Measurements from ENCODE around the gene DNAJC15.

The DNAJC15 gene

DNA sequence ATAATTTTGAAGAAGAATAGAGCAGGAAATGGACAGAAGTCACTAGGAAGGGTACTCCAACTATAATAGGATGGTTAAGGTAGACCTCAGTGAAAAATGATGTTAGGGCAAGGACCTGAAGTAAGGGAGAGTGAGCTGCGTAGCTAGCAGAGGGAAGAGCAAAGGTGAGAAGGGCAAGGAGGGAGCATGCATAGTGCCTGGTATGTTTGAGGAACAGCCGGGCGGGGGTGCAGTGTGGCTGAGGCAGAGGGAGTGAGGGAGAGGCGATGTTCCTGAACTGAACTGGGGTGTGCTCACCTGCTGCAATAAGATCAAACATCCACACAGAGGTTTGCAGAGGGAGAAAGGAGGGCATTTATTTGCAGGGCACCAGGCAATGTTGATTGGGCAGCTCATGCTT lies 110.4 kb downstream of the DNAJC15 start:
- no peaks in the 10 kb centered on the region for H3K36me3 ChIP-seq
- H3K4me1 ChIP-seq = peaks cover 22% of the 10 kb centered on the region

DNA sequence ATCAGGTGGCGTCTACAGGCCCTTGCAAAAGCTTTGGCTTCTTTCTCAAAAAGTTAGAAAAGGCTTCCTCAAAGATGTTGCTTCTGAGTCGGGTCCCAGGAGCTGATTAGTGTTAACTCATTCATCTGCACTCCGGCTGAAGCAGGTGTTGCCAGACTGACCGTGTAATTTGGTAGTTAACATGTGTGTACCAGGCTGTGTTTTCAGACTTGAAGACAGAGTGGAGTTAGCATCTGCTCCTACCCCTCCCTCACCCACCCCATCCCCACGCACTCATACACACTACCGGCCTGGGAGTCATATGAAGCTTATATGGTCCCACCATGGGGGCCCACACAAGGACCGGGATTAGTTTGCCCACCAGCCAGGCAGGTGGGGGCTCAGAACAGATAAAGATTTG lies 111.5 kb downstream of the DNAJC15 start:
- no peaks in the 10 kb centered on the region for H3K36me3 ChIP-seq
- no peak for TF ChIP-seq CTCF (IDR thresholded peaks at IDR 0.05; ENCODE audit: low read depth, low read length)
- H3K4me3 ChIP-seq (ENCODE audit: low read depth, low read length) = no peak overlapping the region
- no peak for DNase-seq
- no peaks in the 10 kb centered on the region for H3K27me3 ChIP-seq
- no peaks in the 10 kb centered on the region; the same call in 1 of the 2 replicates for H3K9me3 ChIP-seq
- peaks cover 21% of the 10 kb centered on the region for H3K4me1 ChIP-seq

More for the DNA sequence above, 110.4 kb downstream of the DNAJC15 start:
- no peak overlapping the region for H3K4me3 ChIP-seq (ENCODE audit: low read depth, low read length)
- DNase-seq = no peak
- H3K27me3 ChIP-seq = no peaks in the 10 kb centered on the region
- TF ChIP-seq CTCF (IDR thresholded peaks at IDR 0.05; ENCODE audit: low read depth, low read length) = no peak
- H3K9me3 ChIP-seq = no peaks in the 10 kb centered on the region; the same call in 1 of the 2 replicates

DNA sequence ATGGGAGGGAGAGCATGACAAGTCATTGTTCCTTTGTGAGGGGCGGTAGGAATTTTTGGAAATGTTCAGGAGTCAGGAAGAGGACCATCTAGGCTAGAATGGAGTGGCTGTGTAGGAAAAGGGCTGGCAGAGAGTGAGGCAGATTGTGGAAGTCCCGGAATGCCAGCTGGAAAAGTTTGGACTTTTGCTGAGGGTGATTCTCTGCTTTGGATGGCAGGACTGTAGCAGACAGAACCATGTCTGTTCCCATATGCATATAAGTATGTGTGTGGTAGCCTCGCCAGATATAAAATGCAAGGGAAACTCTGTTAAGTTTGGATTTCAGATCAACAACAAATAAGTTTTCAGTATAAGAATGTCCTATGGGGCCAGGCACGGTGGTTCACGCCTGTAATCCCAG lies 112.1 kb downstream of the DNAJC15 start:
- H3K4me1 ChIP-seq = peaks cover 15% of the 10 kb centered on the region
- H3K36me3 ChIP-seq = no peaks in the 10 kb centered on the region
- DNase-seq = no peak
- H3K9me3 ChIP-seq = no peaks in the 10 kb centered on the region; the same call in 1 of the 2 replicates
- H3K4me3 ChIP-seq (ENCODE audit: low read depth, low read length) = no peak overlapping the region
- no peaks in the 10 kb centered on the region for H3K27me3 ChIP-seq
- no peak for TF ChIP-seq CTCF (IDR thresholded peaks at IDR 0.05; ENCODE audit: low read depth, low read length)

DNA sequence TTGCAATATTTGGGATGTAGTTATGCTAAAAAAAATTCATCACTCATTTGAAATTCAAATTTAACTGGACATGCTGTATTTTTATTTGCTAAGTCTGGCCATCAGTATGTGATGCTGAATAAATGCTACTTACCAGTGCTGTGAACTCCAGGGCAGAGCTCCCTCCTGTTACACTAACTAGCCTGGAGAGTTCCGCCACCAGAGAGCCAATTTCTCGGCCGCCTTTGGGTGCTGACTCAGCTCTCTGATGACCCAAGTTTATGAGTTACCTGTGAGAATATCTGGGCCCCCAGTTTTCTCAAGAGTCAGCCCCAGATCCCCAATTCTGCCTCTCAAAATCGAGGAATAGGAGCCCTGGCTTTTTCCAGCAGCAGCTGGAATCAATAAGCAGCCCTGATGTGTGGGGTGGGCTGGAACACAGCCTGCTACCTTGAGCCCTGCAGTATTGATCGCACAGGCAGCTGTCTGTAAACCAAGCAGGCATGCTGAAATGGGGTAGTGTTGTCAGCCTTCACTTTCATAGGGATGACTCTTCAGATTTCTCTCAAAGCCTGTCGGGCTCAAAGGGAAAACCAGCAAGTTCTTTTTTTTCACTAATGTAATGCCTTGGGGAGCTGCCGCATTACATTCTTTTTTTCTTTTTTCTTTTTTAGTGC lies 113.7 kb downstream of the DNAJC15 start:
- no peaks in the 10 kb centered on the region for H3K27me3 ChIP-seq
- H3K4me1 ChIP-seq = peaks cover 2% of the 10 kb centered on the region
- no peaks in the 10 kb centered on the region for H3K36me3 ChIP-seq
- H3K9me3 ChIP-seq = no peaks in the 10 kb centered on the region; the same call in 1 of the 2 replicates
- no peak for TF ChIP-seq CTCF (IDR thresholded peaks at IDR 0.05; ENCODE audit: low read depth, low read length)
- no peak overlapping the region for H3K4me3 ChIP-seq (ENCODE audit: low read depth, low read length)
- no peak for DNase-seq

- no peak overlapping the region for H3K4me3 ChIP-seq (ENCODE audit: low read depth, low read length)
- H3K9me3 ChIP-seq = no peaks in the 10 kb centered on the region; the same call in 1 of the 2 replicates
- no peaks in the 10 kb centered on the region for H3K27me3 ChIP-seq
- no peak for TF ChIP-seq CTCF (IDR thresholded peaks at IDR 0.05; ENCODE audit: low read depth, low read length)
- H3K4me1 ChIP-seq = no peaks in the 10 kb centered on the region
- DNase-seq = no peak
- H3K36me3 ChIP-seq = no peaks in the 10 kb centered on the region
Measured at GRCh38 chr13:43139211-43139610, 115.8 kb downstream of the DNAJC15 start.

DNA sequence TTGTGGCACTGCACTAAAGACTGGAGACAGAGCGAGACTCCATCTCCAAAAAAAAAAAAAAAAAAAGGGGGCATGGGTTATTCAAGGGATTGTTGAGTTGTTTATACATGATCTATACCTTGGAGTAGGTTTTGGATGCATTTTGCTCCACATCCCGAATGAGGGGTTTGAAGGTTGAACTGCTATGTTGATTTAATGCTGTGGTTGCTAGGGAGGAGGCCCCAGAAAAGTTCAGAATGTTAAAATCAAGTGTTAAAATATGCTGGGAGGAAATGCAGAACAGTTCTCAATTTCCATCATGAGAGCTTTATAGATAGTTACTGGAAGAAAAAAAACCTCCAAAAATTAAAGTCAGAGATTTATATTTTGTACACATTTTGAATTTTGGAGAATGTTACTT lies 116.5 kb downstream of the DNAJC15 start:
- Histone ChIP-seq H3K36me3 (no peaks in the 10 kb centered on the region), H3K4me3 (ENCODE audit: low read depth, low read length) (no peak overlapping the region), H3K9me3 (no peaks in the 10 kb centered on the region; the same call in 1 of the 2 replicates), H3K27me3 (no peaks in the 10 kb centered on the region), H3K4me1 (no peaks in the 10 kb centered on the region)
- TF ChIP-seq CTCF (IDR thresholded peaks at IDR 0.05; ENCODE audit: low read depth, low read length) = no peak
- no peak for DNase-seq

Data from BE2C (cell line).